B cell (primary cell): Measurements from ENCODE around the gene TBRG4. TPM values are rescaled to one million over a fixed set of nuclear protein-coding genes. Genes with fewer than 3 reads are reported as not detected.
A peak's percentile ranks its signal among the peaks of the same experiment; 100 is the strongest.

Source experiments
- ATAC-seq: fragments of 200-7000 bp; cut with Tn5 transposase; one replicate; pipeline ENCODE4 v1.10.0; 2021; ENCODE audit warnings: low read depth, mild to moderate bottlenecking, moderate number of reproducible peaks, moderate library complexity
- CTCF ChIA-PET: fragments of 350-600 bp; sonication (Branson Sonifier 250); formaldehyde crosslinking; loops from one replicate; lab custom pipeline; 2021; ENCODE audit warnings: antibody characterized with exemption, inconsistent platforms; lab: Charles Lee
- POLR2A ChIA-PET: fragments of 350-600 bp; sonication (Branson Sonifier 250); formaldehyde crosslinking; loops from one replicate; lab custom pipeline; 2021; ENCODE audit warnings: antibody characterized with exemption; lab: Charles Lee
- DNase-seq: peaks from one replicate; pipeline ENCODE4 v3.0.0; 2013
- H2AFZ ChIP-seq: 2 replicates; pipeline ENCODE4 v1.6.1; 2012; ENCODE audit warnings: mild to moderate bottlenecking, low read depth, low read length; ENCODE audit not compliant: insufficient read depth, poor library complexity, severe bottlenecking
- H3K27ac ChIP-seq, 2 donors: 1 replicate in 1 of 2; 2 replicates in 1 of 2; pipeline ENCODE4 v1.5.1; 2012 to 2013; ENCODE audit warnings: low read length in 2 of 2, mild to moderate bottlenecking in 2 of 2, moderate library complexity in 1 of 2
- H3K27me3 ChIP-seq, 4 experiments: fragments of 200-600 bp in 1 of 4; sonication (generic) in 1 of 4; replicated peaks in 1 of 4; 1 replicate in 2 of 4; 2 replicates in 2 of 4; pipeline versions ENCODE4 v1.6.1 to v1.7.0; 2013 to 2016; ENCODE audit warnings: low read length in 3 of 4, mild to moderate bottlenecking in 2 of 4, mixed read lengths in 1 of 4, moderate library complexity in 1 of 4; ENCODE audit not compliant: insufficient read depth in 4 of 4, control insufficient read depth in 3 of 4; ENCODE audit errors: control extremely low read depth in 1 of 4
- H3K36me3 ChIP-seq, 2 experiments: replicated peaks in 1 of 2; 1 replicate in 1 of 2; 2 replicates in 1 of 2; pipeline versions ENCODE4 v1.6.1 to v1.7.1; 2013; ENCODE audit warnings: low read length in 1 of 2; ENCODE audit not compliant: insufficient read depth in 2 of 2, control insufficient read depth in 1 of 2; ENCODE audit errors: control extremely low read depth in 1 of 2, extremely low read depth in 1 of 2
- H3K4me1 ChIP-seq, 2 donors: fragments of 200-600 bp in 1 of 2; sonication (generic) in 1 of 2; 1 replicate in 1 of 2; 2 replicates in 1 of 2; pipeline versions ENCODE4 v1.5.1 to v1.6.1; 2013 to 2017; ENCODE audit warnings: low read length in 2 of 2; ENCODE audit not compliant: control insufficient read depth in 2 of 2, insufficient read depth in 2 of 2
- H3K4me2 ChIP-seq: replicated peaks from 2 replicates; pipeline ENCODE3; 2012; ENCODE audit warnings: mild to moderate bottlenecking, low read depth, low read length; ENCODE audit not compliant: poor library complexity, severe bottlenecking
- H3K4me3 ChIP-seq, 5 experiments: fragments of 200-600 bp in 1 of 5; sonication (generic) in 1 of 5; 1 replicate in 3 of 5; 2 replicates in 2 of 5; pipeline versions ENCODE4 v1.5.1 to v1.7.0; 2011 to 2016; ENCODE audit warnings: low read length in 4 of 5, mild to moderate bottlenecking in 4 of 5, low read depth in 2 of 5, control low read depth in 1 of 5, moderate library complexity in 1 of 5; ENCODE audit not compliant: insufficient read depth in 1 of 5; ENCODE audit errors: control extremely low read depth in 1 of 5, extremely low read depth in 1 of 5
- H3K79me2 ChIP-seq: fragments of 200-600 bp; sonication (generic); one replicate; pipeline ENCODE4 v1.6.0; 2016; ENCODE audit warnings: low read length; ENCODE audit not compliant: control insufficient read depth, insufficient read depth
- H3K9ac ChIP-seq: fragments of 200-600 bp; sonication (generic); 2 replicates; pipeline ENCODE4 v1.6.1; 2017; ENCODE audit warnings: mild to moderate bottlenecking, low read length, moderate library complexity
- H3K9me3 ChIP-seq, 3 donors: one replicate each; pipeline versions ENCODE4 v1.6.1 to v1.7.1; 2013; ENCODE audit warnings: low read length in 2 of 3; ENCODE audit not compliant: control insufficient read depth in 2 of 3, insufficient read depth in 1 of 3; ENCODE audit errors: control extremely low read depth in 1 of 3
- H4K20me1 ChIP-seq: 2 replicates; pipeline ENCODE4 v1.6.0; 2012; ENCODE audit warnings: mild to moderate bottlenecking, low read length; ENCODE audit not compliant: insufficient read depth, control insufficient read depth, poor library complexity, severe bottlenecking
- H3K27ac Mint-ChIP-seq: one replicate; pipeline ENCODE4 v1.8.0; 2021; ENCODE audit warnings: mixed read lengths
- H3K27me3 Mint-ChIP-seq: one replicate; pipeline ENCODE4 v1.8.0; 2021; ENCODE audit warnings: mixed read lengths
- H3K4me1 Mint-ChIP-seq: one replicate; pipeline ENCODE4 v1.8.0; 2021; ENCODE audit warnings: mixed read lengths
- H3K4me3 Mint-ChIP-seq: one replicate; pipeline ENCODE4 v1.8.0; 2021; ENCODE audit warnings: mixed read lengths
- H3K9me3 Mint-ChIP-seq: one replicate; pipeline ENCODE4 v1.8.0; 2022; ENCODE audit warnings: mixed read lengths; ENCODE audit not compliant: insufficient read depth
- EZH2 ChIP-seq: IDR thresholded peaks from 2 replicates; pipeline ENCODE4 v1.6.1; 2012; ENCODE audit warnings: borderline replicate concordance, low read depth, mild to moderate bottlenecking, moderate library complexity, low read length; ENCODE audit not compliant: insufficient read depth, poor library complexity, severe bottlenecking
- WGBS: methylation state at CpG from one replicate; pipeline ENCODE4 v1.1.5; 2013; ENCODE audit warnings: missing lambda C conversion rate; ENCODE audit not compliant: insufficient coverage; 5-methylcytosine and 5-hydroxymethylcytosine counted together
- intact Hi-C: fragments of 100-400 bp; cut with micrococcal nuclease; formaldehyde crosslinking; loops from one replicate; pipeline ENCODE4 v1.10.0; 2022
- polyA plus RNA-seq: library from polyadenylated mRNA; depleted of rRNA; stranded (reverse); fragments of >200 nt; gene quantifications from 2 replicates; pipeline ENCODE4 v1.2.3, GENCODE V29; 2012
- total RNA-seq, 2 donors: library from RNA; stranded (reverse); fragments of 120-200 nt in 1 of 2; gene quantifications; 1 replicate in 1 of 2; 2 replicates in 1 of 2; pipeline versions ENCODE4 v1.2.3 to v1.2.4, GENCODE V29; 2013 to 2022
- TF ChIP-seq, protein P1 (sequence below): fragments of 200-600 bp; IDR thresholded peaks from one replicate; pipeline ENCODE4 v1.8.0; 2022; ENCODE audit warnings: antibody characterized with exemption, mild to moderate bottlenecking

Gene TBRG4
- total and polyA plus RNA-seq, 2 donors (not counting 1 experiment from before 2014, with no cell fraction given), result 92.8 to 111 TPM

DNA sequence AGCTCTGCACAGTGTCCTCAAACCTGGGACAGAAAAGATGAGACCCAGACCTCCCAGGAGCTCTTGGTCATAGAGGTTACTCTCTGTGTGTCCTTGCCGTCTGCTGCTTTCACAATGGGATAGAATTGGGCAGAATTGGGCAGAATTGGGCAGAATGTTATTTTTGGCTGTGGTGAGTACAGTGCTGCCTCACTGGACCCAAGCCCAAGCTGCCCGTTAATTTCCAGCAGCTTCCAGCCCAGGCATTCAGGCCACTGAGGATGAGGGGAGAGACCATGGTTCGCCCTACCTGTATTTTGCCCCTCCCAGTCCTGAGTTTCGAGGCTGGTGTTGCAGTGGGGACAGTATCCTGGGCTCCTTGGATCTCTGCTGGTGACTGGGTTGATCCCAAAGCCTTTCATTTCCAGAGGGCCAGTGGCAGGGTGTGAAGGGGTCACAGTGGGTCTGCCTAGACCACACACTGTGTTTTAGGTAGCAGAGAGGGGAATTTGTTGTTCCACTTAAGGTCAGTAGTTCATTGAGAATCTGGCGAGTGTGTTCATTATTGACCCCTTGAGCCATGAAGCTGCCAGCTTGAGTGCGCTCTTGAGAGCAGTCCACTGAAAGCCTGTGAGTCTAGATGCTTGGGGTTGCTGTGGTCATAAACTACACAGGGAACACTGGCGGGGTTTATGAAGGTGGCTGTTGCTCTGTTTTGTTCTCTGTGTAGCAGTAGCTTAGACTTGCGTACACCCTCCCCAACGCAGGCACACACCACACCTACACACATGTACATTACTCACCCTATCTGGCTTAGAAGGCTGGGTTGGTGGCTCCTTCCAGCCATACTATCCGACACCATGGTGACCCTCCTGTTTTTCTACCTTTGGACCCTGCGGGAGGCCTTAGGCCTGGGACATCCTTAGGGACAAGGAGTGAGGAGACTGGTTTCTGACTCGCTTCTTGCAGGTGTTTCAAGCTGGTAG lies 46.2 kb downstream of the TBRG4 start:
- H3K27me3 Mint-ChIP-seq, result no peaks in the 10 kb centered on the region
- CTCF ChIA-PET, result interaction anchor here (0.5 to 1.5 kb wide), 2 partner anchors 45 to 63 kb away, joined by 3 to 4 read pairs; no protein-coding TSS in a partner anchor
- H3K27me3 ChIP-seq, result no peaks in the 10 kb centered on the region
- no peak overlapping the region for H2AFZ ChIP-seq
- no peak overlapping the region for H3K27ac ChIP-seq
- intact Hi-C loops, result loop anchor here (10.0 kb wide), 1 partner anchor 61 kb away; the partner anchor contains the start of gene CCM2
- peak overlapping the region; percentile 46 for H3K27ac Mint-ChIP-seq
- H3K4me3 Mint-ChIP-seq, result no peak overlapping the region
- peaks cover 90% of the 10 kb centered on the region for H3K79me2 ChIP-seq
- H3K4me1 Mint-ChIP-seq, result peaks cover 42% of the 10 kb centered on the region
- H3K9me3 ChIP-seq, result no peaks in the 10 kb centered on the region
- H4K20me1 ChIP-seq, result peaks cover 100% of the 10 kb centered on the region
- POLR2A ChIA-PET, result interaction anchor here (1.1 kb wide), 1 partner anchor 66 kb away, joined by 3 read pairs; no protein-coding TSS in a partner anchor
- peaks cover 0 to 93% of the 10 kb centered on the region in 2 experiments for H3K36me3 ChIP-seq
- no peaks in the 10 kb centered on the region for H3K9me3 Mint-ChIP-seq
- 97% methylated on average over 9 of the region's 12 CpGs for WGBS
- DNase-seq, result no peak
- peaks cover 16 to 20% of the 10 kb centered on the region in 2 donors for H3K4me1 ChIP-seq
- TF ChIP-seq, protein P1, sequence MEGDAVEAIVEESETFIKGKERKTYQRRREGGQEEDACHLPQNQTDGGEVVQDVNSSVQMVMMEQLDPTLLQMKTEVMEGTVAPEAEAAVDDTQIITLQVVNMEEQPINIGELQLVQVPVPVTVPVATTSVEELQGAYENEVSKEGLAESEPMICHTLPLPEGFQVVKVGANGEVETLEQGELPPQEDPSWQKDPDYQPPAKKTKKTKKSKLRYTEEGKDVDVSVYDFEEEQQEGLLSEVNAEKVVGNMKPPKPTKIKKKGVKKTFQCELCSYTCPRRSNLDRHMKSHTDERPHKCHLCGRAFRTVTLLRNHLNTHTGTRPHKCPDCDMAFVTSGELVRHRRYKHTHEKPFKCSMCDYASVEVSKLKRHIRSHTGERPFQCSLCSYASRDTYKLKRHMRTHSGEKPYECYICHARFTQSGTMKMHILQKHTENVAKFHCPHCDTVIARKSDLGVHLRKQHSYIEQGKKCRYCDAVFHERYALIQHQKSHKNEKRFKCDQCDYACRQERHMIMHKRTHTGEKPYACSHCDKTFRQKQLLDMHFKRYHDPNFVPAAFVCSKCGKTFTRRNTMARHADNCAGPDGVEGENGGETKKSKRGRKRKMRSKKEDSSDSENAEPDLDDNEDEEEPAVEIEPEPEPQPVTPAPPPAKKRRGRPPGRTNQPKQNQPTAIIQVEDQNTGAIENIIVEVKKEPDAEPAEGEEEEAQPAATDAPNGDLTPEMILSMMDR, result no peak
- TF ChIP-seq EZH2, result no peak
- H3K9ac ChIP-seq, result no peak overlapping the region
- no peak overlapping the region for H3K4me3 ChIP-seq
- no peak overlapping the region for H3K4me2 ChIP-seq
- ATAC-seq, result no peak
